ENCODE data around the gene FAM72B.
"Not testable (repeated sequence)": the region's sequence is repeated elsewhere in the genome, so short reads cannot be mapped to it uniquely, and the experiment has no call there.

DNA sequence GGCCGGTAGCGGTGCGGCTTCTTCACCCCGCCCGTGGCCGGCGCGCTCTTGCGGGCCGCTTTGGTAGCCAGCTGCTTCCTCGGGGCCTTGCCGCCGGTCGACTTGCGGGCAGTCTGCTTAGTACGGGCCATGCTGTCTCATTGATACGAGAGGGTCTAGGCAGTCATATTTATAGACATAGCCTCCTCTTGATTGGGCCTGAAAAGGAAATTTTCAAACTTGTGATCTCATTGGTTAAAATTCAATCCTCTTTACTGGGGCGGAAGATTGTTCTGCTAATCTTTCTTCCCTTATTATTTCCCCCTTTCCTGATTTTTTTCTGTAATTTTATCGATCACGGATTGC lies 65.7 kb downstream of the FAM72B start:
- TF ChIP-seq ELF1 (IDR thresholded peaks at IDR 0.05; ENCODE audit: borderline replicate concordance, low read depth); POLR2A (IDR thresholded peaks at IDR 0.05; ENCODE audit: borderline replicate concordance, extremely low read depth, insufficient read depth, insufficient read length); ZNF274 (IDR thresholded peaks at IDR 0.05; ENCODE audit: low read depth, low read length); EZH2phosphoT487 (IDR thresholded peaks at IDR 0.05; ENCODE audit: borderline replicate concordance); EZH2 (IDR thresholded peaks at IDR 0.05); SRF (IDR thresholded peaks at IDR 0.05; ENCODE audit: low read depth): not testable (repeated sequence)
- TF ChIP-seq, protein P1, sequence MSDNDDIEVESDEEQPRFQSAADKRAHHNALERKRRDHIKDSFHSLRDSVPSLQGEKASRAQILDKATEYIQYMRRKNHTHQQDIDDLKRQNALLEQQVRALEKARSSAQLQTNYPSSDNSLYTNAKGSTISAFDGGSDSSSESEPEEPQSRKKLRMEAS (IDR thresholded peaks at IDR 0.05) = not testable (repeated sequence)
- TF ChIP-seq, protein P2, sequence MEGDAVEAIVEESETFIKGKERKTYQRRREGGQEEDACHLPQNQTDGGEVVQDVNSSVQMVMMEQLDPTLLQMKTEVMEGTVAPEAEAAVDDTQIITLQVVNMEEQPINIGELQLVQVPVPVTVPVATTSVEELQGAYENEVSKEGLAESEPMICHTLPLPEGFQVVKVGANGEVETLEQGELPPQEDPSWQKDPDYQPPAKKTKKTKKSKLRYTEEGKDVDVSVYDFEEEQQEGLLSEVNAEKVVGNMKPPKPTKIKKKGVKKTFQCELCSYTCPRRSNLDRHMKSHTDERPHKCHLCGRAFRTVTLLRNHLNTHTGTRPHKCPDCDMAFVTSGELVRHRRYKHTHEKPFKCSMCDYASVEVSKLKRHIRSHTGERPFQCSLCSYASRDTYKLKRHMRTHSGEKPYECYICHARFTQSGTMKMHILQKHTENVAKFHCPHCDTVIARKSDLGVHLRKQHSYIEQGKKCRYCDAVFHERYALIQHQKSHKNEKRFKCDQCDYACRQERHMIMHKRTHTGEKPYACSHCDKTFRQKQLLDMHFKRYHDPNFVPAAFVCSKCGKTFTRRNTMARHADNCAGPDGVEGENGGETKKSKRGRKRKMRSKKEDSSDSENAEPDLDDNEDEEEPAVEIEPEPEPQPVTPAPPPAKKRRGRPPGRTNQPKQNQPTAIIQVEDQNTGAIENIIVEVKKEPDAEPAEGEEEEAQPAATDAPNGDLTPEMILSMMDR (IDR thresholded peaks at IDR 0.05 in 2 of 3, conservative IDR thresholded peaks at IDR 0.05 in 1 of 3; ENCODE audit: borderline replicate concordance in 1 of 3, insufficient read depth in 1 of 3, low read depth in 2 of 3, low read length in 2 of 3) = not testable (repeated sequence)
